Astrocyte of the cerebellum (primary cell): ENCODE data around the gene RAD51B.
"Not testable (repeated sequence)": the region's sequence is repeated elsewhere in the genome, so short reads cannot be mapped to it uniquely, and the experiment has no call there.

Source experiments
- DNase-seq: peaks from one replicate; pipeline ENCODE4 v3.0.0-alpha.2; 2011; ENCODE audit warnings: low read depth
- H3K4me3 ChIP-seq: 2 replicates; pipeline ENCODE4 v1.5.1; 2011; ENCODE audit warnings: mild to moderate bottlenecking, low read depth, low read length, moderate library complexity
- CTCF ChIP-seq: IDR thresholded peaks from 2 replicates; pipeline ENCODE4 v1.5.1; 2012; ENCODE audit warnings: low read length, low read depth, moderate library complexity, mild to moderate bottlenecking; ENCODE audit errors: missing control alignments
- in situ Hi-C: cut with HindIII; loops from 2 replicates; pipeline ENCODE4 v1.10.0; 2017; ENCODE audit warnings: low sequenced_read_pairs

RAD51B gene

GRCh38 chr14:67961676-67962075, 142.1 kb downstream of the RAD51B start:
- no peak for DNase-seq
- H3K4me3 ChIP-seq, result no peak overlapping the region
- TF ChIP-seq CTCF, result no peak
- in situ Hi-C loops, result no loop called here

GRCh38 chr14:67962215-67962644, 142.7 kb downstream of the RAD51B start:
- no peak for TF ChIP-seq CTCF
- DNase-seq, result no peak
- no peak overlapping the region for H3K4me3 ChIP-seq
- in situ Hi-C loops, result no loop called here

DNA sequence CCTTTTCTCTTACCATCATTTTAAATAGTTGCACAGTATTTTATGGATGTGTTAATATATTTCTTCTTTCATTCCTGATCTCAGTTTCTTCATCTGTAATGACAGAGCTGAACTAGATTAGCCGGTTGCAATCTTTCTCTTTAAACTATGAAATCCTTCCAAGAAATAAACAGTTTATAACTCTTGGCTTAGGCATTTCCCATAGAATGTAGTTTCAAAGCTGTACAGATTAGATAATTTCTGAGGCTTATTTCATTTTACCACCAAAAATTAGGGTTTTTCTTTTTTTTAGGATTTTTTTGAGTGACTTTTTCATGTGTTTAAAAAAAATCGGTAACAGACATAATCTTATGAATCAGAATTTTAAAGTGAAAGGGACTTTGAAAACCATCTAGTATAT, 144.0 kb downstream of the RAD51B start:
- no peak overlapping the region for H3K4me3 ChIP-seq
- in situ Hi-C loops, result no loop called here
- no peak for TF ChIP-seq CTCF
- DNase-seq, result no peak

DNA sequence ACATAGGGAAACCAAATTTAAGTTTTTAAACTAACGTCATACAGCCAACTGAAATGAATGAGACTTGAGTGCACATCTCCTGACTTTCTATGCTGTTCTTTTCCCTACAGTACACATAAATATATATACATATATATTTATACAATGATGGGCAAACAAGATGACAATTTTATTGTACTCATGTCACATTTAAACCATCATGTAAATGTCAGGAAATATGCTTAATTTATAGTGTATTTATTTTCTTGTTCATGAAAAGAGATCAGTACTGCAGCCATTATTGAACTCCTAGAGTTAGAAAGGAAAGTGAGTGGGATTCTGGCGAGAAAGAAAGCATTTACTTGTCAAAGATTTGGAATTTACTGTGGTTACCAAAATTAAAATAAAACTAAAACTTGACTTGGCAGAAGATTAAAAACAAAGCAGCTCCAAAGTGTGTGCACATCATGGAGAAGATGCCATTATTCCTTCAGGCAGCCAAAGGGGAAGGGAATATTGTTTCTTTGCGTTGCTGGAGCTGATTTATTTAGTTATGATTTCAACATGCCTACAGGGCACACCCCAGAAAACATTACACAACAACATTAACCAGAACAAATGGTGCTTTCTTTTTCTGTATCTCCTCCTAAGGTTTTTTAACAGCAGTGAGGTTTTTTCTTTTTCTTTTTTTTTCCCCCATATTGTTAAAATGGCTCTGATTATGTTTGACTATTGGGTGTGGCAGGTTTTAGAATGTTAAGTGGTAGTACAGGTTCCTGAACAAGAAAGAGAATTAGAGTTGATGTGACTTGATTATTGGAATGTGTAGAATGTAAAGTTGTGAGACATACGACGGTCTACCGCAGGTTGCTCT, 144.6 kb downstream of the RAD51B start:
- no peak for DNase-seq
- in situ Hi-C loops, result no loop called here
- H3K4me3 ChIP-seq, result no peak overlapping the region
- TF ChIP-seq CTCF, result no peak

DNA sequence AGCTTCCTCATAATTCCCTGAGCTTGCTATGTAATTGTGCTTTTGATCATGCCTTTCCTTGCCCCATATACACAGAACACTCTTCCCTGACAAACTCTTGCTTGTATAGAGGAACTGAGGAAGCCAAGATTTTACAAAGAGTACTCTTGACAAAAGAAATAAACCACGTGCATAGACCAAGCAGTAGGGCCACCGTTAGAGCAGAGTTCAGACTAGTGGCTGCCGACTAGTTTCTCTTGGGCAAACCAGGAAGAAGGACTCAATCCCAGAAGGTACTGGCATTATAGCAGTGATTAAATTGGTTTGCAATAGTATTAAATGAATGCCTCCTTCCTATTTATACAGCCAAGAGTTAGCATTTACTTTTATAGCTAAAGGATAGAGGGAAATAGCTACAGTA, 146.1 kb downstream of the RAD51B start:
- DNase-seq, result no peak
- no peak for TF ChIP-seq CTCF
- in situ Hi-C loops, result no loop called here
- no peak overlapping the region for H3K4me3 ChIP-seq

- no peak for DNase-seq
- no peak overlapping the region for H3K4me3 ChIP-seq
- TF ChIP-seq CTCF, result no peak
- in situ Hi-C loops, result no loop called here
Measured at GRCh38 chr14:67967206-67967605, 147.6 kb downstream of the RAD51B start.

DNA sequence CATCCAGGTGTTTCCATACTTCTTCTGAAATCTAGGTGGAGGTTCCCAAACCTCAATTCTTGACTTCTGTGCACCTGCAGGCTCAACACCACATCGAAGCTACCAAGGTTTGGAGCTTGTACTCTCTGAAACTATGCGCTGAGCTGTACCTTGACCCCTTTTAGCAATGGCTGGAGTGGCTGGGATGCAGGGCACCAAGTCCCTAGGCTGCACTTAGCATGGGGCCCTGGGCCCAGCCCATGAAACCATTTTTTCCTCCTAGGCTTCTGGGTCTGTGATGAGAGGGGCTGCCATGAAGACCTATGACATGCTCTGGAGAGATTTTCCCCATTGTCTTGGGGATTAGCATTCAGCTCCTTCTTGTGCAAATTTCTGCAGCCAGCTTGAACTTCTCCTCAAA, 148.4 kb downstream of the RAD51B start:
- H3K4me3 ChIP-seq, DNase-seq, in situ Hi-C loops: not testable (repeated sequence)
